C4-2B (cell line): ENCODE results near the gene OR10V1.

Experiments
- CTCF ChIP-seq: fragments of 450-650 bp; conservative IDR thresholded peaks from 2 replicates; pipeline ENCODE4 v1.5.1; 2017; ENCODE audit warnings: mild to moderate bottlenecking
- ZFX ChIP-seq: fragments of 450-650 bp; IDR thresholded peaks from 2 replicates; pipeline ENCODE4 v1.6.1; 2017

GRCh38 chr11:59666969-59667368 lies 46.7 kb downstream of the OR10V1 start:
- TF ChIP-seq CTCF: no peak
- TF ChIP-seq ZFX: no peak
